ENCODE data around the gene CLRN2. TPM values are rescaled to one million over a fixed set of nuclear protein-coding genes. Genes with fewer than 3 reads are reported as not detected.

Gene CLRN2
- total and polyA plus RNA-seq, 3 donors from 2014 or later: not detected

DNA sequence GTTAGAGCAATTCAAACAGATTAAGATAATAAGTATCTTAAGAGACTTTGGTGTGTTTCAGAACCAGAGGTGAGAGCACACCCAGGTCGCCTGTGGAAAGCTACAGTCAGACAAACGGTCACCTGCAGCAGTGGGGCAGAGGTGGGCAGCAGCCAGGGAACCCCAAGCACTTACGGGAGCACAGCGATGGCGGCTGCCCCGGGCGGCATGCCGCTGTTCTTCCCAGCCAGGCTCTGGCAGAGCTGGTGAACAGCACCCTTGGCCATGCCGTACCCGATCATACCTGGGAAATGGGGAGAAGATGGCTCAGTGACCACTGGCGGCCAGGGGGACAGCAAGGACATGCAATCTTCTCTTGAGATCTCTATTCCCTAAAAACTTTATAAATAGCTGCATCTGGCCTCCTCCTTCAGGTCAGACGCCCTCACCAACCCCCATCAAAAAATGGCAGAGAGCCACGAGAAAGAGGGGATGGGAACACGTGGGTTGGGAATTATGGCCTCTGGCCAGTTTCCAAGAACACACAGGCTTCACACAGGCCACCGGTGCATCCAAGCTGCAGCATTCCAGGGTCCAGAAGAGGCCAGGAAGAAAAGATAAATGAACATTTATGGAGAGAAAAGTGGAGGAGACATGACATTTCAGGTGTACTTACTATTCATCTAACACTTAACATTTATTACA lies 22.8 kb upstream of the CLRN2 start:
- Histone ChIP-seq H3K9me3 (no peaks in the 10 kb centered on the region), H3K4me3 (no peak overlapping the region), H3K27ac (no peak overlapping the region), H3K27me3 (no peaks in the 10 kb centered on the region), H3K4me1 (no peaks in the 10 kb centered on the region), H3K36me3 (ENCODE audit: low read depth, missing control alignments) (no peaks in the 10 kb centered on the region)
- WGBS, 2 donors: 79 to 83% methylated on average over 14 to 15 of the region's 15 CpGs
- no peak for DNase-seq
- intact Hi-C loops (cut with DNase I; ENCODE audit: low total_unique reads): no loop called here
- no peak for TF ChIP-seq POLR2A (IDR thresholded peaks at IDR 0.05)

GRCh38 chr4:17492876-17493275 lies 22.1 kb upstream of the CLRN2 start:
- WGBS, 2 donors: 95 to 100% methylated on average over 2 of the region's 2 CpGs
- Histone ChIP-seq H3K27ac (no peak overlapping the region), H3K4me1 (no peaks in the 10 kb centered on the region), H3K36me3 (ENCODE audit: low read depth, missing control alignments) (no peaks in the 10 kb centered on the region), H3K27me3 (no peaks in the 10 kb centered on the region), H3K4me3 (no peak overlapping the region), H3K9me3 (no peaks in the 10 kb centered on the region)
- TF ChIP-seq CTCF (IDR thresholded peaks at IDR 0.05) (no peak), POLR2A (IDR thresholded peaks at IDR 0.05) (no peak)
- no peak for DNase-seq
- intact Hi-C loops (cut with DNase I; ENCODE audit: low total_unique reads): no loop called here

DNA sequence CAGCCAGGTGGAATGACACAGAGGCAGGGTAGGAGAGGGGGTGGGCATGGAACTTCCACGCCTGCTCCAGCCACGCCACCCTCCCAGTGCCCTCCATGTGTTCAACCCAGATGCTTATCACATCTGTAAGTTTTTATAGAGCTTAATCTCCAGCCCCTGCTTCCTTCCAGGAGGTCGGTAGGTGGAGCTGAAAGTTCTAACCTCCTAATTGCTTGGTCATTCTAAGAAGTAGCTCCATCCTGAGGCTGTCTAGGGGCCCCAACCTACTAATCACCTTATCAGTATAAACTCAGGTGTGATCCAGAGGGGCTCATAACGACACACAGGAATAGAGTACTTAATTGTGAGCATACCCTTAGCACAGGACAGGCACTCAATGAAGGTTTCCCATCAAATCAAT lies 21.3 kb upstream of the CLRN2 start:
- TF ChIP-seq CTCF (IDR thresholded peaks at IDR 0.05): no peak
- TF ChIP-seq POLR2A (IDR thresholded peaks at IDR 0.05): no peak
- no peak overlapping the region for H3K27ac ChIP-seq
- H3K36me3 ChIP-seq (ENCODE audit: low read depth, missing control alignments): no peaks in the 10 kb centered on the region
- H3K9me3 ChIP-seq: no peaks in the 10 kb centered on the region
- intact Hi-C loops (cut with DNase I; ENCODE audit: low total_unique reads): no loop called here
- no peak overlapping the region for H3K4me3 ChIP-seq
- 83 to 88% methylated on average over 4 of the region's 4 CpGs for WGBS, 2 donors
- no peaks in the 10 kb centered on the region for H3K27me3 ChIP-seq
- DNase-seq: no peak
- no peaks in the 10 kb centered on the region for H3K4me1 ChIP-seq

DNA sequence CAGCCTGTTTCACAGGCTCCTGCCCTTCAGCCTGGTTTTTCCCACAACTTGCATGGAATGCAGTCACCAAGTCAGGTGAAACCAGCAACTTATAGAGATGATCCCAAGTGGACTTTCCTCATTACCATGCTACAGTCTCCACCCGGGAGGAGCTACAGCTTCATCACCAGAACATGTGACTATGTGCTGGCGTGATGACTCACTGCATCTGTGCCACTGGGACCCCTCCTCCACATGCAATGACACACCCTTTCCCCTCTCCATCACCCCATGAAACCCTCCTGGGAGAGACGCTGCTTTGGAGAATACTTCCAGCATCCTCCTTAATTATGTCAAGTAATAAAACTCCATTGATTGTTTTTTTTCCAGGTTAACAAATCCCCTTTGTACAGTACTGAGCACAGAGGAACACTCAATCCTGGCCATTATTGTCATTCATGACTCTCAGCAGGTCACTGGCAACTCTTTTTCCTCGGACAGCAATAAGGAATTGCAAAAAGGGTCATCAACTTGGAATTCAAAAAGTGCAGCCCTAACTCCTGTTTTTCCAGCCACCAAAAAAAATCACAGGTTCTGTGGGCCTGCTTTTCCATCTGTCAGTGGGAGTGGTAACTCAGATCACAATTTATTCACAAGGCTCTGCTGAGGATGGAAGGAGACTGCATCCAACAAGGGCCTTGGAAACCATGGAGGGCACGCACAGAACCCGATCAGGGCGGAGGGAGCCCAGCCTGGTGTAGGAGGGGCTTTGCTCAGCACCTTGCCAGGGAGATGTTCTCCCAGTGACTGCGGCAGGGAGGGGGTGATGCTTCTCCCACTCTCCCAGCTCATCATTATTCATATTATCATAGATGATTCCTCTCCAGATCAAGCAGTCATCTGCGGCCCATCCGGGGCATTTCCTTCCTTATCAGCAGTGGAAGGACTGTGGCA lies 20.4 kb upstream of the CLRN2 start:
- WGBS, 2 donors: 83 to 86% methylated on average over 7 to 10 of the region's 10 CpGs
- H3K9me3 ChIP-seq: no peaks in the 10 kb centered on the region
- H3K27me3 ChIP-seq: no peaks in the 10 kb centered on the region
- no peak overlapping the region for H3K27ac ChIP-seq
- DNase-seq: no peak
- H3K36me3 ChIP-seq (ENCODE audit: low read depth, missing control alignments): no peaks in the 10 kb centered on the region
- intact Hi-C loops (cut with DNase I; ENCODE audit: low total_unique reads): no loop called here
- H3K4me3 ChIP-seq: no peak overlapping the region
- TF ChIP-seq CTCF (IDR thresholded peaks at IDR 0.05) (no peak), POLR2A (IDR thresholded peaks at IDR 0.05) (no peak)
- no peaks in the 10 kb centered on the region for H3K4me1 ChIP-seq

- H3K4me1 ChIP-seq: no peaks in the 10 kb centered on the region
- no peak for TF ChIP-seq CTCF (IDR thresholded peaks at IDR 0.05)
- TF ChIP-seq POLR2A (IDR thresholded peaks at IDR 0.05): no peak
- intact Hi-C loops (cut with DNase I; ENCODE audit: low total_unique reads): no loop called here
- H3K27me3 ChIP-seq: no peaks in the 10 kb centered on the region
- no peak overlapping the region for H3K4me3 ChIP-seq
- no peaks in the 10 kb centered on the region for H3K9me3 ChIP-seq
- no peaks in the 10 kb centered on the region for H3K36me3 ChIP-seq (ENCODE audit: low read depth, missing control alignments)
- no peak for DNase-seq
- WGBS, 2 donors: 84 to 88% methylated on average over 7 of the region's 7 CpGs
- H3K27ac ChIP-seq: no peak overlapping the region
Observed at GRCh38 chr4:17497890-17498523, 17.0 kb upstream of the CLRN2 start.
